Breast epithelium (tissue), 4 donors: ENCODE data around the gene SLC6A19. TPM values are rescaled to one million over a fixed set of nuclear protein-coding genes. Genes with fewer than 3 reads are reported as not detected.

Experiments
- DNase-seq, 2 donors: peaks; one replicate each; pipeline ENCODE4 v3.0.0-alpha.2; 2019; ENCODE audit warnings: low spot score in 2 of 2
- H3K27ac ChIP-seq, 2 donors: fragments of 200-600 bp; sonication (generic) in 1 of 2; one replicate each; pipeline ENCODE4 v1.5.1; 2016 to 2019; ENCODE audit warnings: mild to moderate bottlenecking in 1 of 2
- H3K27me3 ChIP-seq, 2 donors: fragments of 200-600 bp; sonication (generic) in 1 of 2; one replicate each; pipeline versions ENCODE4 v1.5.1 to v1.6.0; 2017 to 2019; ENCODE audit warnings: control low read depth in 1 of 2, mild to moderate bottlenecking in 1 of 2
- H3K36me3 ChIP-seq: fragments of 200-600 bp; one replicate; pipeline ENCODE4 v1.5.1; 2019
- H3K4me1 ChIP-seq, 2 donors: fragments of 200-600 bp; sonication (generic); one replicate each; pipeline ENCODE4 v1.5.1; 2016 to 2019; ENCODE audit warnings: control low read depth in 1 of 2
- H3K4me3 ChIP-seq, 3 donors: fragments of 200-600 bp; sonication (generic); 1 replicate in 2 of 3; 2 replicates in 1 of 3; pipeline ENCODE4 v1.5.1; 2016 to 2019; ENCODE audit warnings: mild to moderate bottlenecking in 3 of 3, moderate library complexity in 2 of 3
- H3K9me3 ChIP-seq, 2 donors: fragments of 200-600 bp; sonication (generic) in 1 of 2; one replicate each; pipeline ENCODE4 v1.5.1; 2016 to 2019; ENCODE audit warnings: control low read depth in 1 of 2
- POLR2A ChIP-seq: fragments of 450-650 bp; IDR thresholded peaks from one replicate; pipeline ENCODE4 v1.6.1; 2016; ENCODE audit warnings: antibody characterized with exemption, mild to moderate bottlenecking, moderate library complexity
- POLR2AphosphoS5 ChIP-seq, 3 donors: sonication (generic); formaldehyde crosslinking; IDR thresholded peaks; one replicate each; pipeline ENCODE4 v1.6.1; 2017; ENCODE audit warnings: antibody characterized with exemption in 3 of 3
- intact Hi-C: fragments of 100-400 bp; cut with DNase I; formaldehyde crosslinking; loops from one replicate; pipeline ENCODE4 v1.15.1; 2023; ENCODE audit warnings: low total_unique reads
- total RNA-seq, 3 donors: library from RNA; depleted of rRNA; stranded (reverse); fragments of >200 nt; gene quantifications; one replicate each; pipeline ENCODE4 v1.1.0, GENCODE V29; 2016
- TF ChIP-seq, protein P1 (sequence below), 3 donors: fragments of 450-650 bp; IDR thresholded peaks; one replicate each; pipeline ENCODE4 v1.5.1; 2016 to 2017; ENCODE audit warnings: antibody characterized with exemption in 3 of 3, mild to moderate bottlenecking in 3 of 3, moderate library complexity in 3 of 3

Gene SLC6A19
- total RNA-seq, 3 donors from 2014 or later = not detected

DNA sequence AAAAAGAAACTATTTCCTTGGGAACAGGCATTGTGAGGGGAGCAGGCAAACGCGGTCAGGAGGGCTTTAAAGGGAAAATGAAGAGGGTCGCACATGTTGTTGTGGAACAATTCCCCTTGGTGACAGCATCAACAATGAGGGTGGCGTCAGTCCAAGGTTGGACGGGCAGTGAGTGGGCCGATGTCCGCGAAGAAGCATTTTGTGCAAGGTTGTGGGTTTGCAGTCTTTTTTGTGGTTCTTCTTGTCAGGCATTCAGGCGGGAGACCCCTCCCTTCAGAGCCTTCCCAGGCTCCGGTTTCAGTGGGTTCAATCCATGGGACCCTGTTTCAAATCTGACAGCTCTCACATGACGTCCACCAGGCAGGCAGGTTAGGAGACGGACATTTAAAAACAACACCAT, 11.1 kb upstream of the SLC6A19 start:
- Histone ChIP-seq H3K27me3 (peaks cover 0 to 31% of the 10 kb centered on the region in 2 donors), H3K4me1 (no peaks in the 10 kb centered on the region), H3K4me3 (no peak overlapping the region), H3K36me3 (no peaks in the 10 kb centered on the region), H3K27ac (no peak overlapping the region), H3K9me3 (no peaks in the 10 kb centered on the region)
- TF ChIP-seq, protein P1, sequence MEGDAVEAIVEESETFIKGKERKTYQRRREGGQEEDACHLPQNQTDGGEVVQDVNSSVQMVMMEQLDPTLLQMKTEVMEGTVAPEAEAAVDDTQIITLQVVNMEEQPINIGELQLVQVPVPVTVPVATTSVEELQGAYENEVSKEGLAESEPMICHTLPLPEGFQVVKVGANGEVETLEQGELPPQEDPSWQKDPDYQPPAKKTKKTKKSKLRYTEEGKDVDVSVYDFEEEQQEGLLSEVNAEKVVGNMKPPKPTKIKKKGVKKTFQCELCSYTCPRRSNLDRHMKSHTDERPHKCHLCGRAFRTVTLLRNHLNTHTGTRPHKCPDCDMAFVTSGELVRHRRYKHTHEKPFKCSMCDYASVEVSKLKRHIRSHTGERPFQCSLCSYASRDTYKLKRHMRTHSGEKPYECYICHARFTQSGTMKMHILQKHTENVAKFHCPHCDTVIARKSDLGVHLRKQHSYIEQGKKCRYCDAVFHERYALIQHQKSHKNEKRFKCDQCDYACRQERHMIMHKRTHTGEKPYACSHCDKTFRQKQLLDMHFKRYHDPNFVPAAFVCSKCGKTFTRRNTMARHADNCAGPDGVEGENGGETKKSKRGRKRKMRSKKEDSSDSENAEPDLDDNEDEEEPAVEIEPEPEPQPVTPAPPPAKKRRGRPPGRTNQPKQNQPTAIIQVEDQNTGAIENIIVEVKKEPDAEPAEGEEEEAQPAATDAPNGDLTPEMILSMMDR (IDR thresholded peaks at IDR 0.05) = no peak
- TF ChIP-seq POLR2AphosphoS5 (IDR thresholded peaks at IDR 0.05) (no peak), POLR2A (no peak)
- no peak for DNase-seq
- intact Hi-C loops = no loop called here

DNA sequence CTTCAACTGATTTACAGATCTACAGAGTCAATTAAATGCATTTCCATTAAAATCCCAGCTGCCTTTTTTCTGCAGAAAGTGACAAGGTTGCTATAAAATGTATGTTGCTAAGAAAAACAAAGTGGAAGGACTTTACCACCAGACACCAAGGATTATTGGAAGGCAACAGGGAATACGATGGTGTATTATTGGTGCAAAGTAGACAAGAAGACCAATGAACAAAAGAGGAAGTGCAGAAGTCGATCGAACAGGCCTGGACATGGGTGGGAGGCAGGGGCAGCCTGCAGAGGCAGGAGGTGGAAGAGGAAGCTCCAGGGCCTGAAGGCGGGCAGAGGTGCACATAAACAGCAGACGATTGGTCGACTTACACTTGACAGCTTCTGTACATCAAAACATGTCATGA, 10.6 kb upstream of the SLC6A19 start:
- intact Hi-C loops = no loop called here
- no peak overlapping the region for H3K4me3 ChIP-seq
- no peak for TF ChIP-seq POLR2AphosphoS5 (IDR thresholded peaks at IDR 0.05)
- TF ChIP-seq, protein P1 (IDR thresholded peaks at IDR 0.05) = no peak
- TF ChIP-seq POLR2A = no peak

DNA sequence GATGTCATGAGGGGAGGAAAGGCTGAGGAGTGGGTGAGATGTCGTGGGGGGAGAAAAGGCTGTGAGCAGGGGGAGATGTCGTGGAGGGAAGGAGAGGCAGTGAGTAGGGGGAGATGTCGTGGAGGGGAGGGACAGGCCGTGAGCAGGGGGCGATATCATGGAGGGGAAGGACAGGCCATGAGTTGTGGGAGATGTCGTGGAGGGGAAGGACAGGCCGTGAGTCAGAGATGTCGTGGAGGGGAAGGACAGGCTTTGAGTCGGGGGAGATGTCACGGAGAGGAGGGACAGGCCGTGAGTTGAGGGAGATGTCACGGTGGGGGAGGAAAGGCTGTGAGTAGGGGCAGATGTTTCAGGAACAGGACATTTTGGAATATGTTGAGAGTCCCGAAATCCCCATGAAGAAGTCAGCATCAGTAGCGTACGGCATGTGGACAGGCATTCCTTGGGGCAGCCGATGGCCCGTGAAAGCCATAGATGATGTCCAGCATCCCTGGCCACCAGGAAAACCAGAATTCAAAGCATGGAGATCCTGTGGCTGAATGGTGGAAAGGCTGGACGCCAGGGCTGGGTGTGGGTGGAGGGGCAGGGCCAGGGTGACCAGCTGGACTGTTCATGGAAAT, 8.3 kb upstream of the SLC6A19 start:
- no peak for DNase-seq
- peaks cover 0 to 39% of the 10 kb centered on the region in 2 donors for H3K27me3 ChIP-seq

More for the DNA sequence above, 10.6 kb upstream of the SLC6A19 start:
- no peaks in the 10 kb centered on the region for H3K36me3 ChIP-seq
- no peaks in the 10 kb centered on the region for H3K4me1 ChIP-seq
- no peaks in the 10 kb centered on the region for H3K9me3 ChIP-seq
- DNase-seq = no peak
- H3K27me3 ChIP-seq = peaks cover 0 to 36% of the 10 kb centered on the region in 2 donors
- H3K27ac ChIP-seq = no peak overlapping the region

DNA sequence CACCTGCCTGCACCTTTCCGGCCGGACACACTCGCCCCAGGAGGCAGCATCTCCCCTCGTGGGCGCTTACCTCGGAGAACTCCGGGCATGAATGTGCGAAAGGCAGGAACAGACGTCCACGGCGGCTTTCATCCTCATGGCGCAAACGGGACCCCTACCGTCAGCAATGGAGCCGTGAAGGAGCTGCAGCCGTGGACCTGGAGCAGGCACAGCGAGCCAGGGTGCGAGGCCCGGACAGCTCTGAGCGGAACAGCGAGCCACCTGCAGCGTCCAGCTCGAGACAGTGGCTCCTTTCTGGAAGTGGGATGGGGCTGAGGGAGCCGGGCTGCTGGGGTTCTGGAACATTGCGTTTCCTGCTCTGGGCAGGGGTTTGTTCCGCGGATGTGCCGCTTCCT, 7.8 kb upstream of the SLC6A19 start:
- Histone ChIP-seq H3K27ac (no peak overlapping the region), H3K27me3 (peaks cover 0 to 44% of the 10 kb centered on the region in 2 donors)
- no peak for DNase-seq

More for the DNA sequence above, 8.3 kb upstream of the SLC6A19 start:
- no peaks in the 10 kb centered on the region for H3K4me1 ChIP-seq
- H3K27ac ChIP-seq = no peak overlapping the region
- intact Hi-C loops = no loop called here
- H3K36me3 ChIP-seq = no peaks in the 10 kb centered on the region
- TF ChIP-seq, protein P1 (IDR thresholded peaks at IDR 0.05) = no peak
- TF ChIP-seq POLR2A = no peak
- no peak for TF ChIP-seq POLR2AphosphoS5 (IDR thresholded peaks at IDR 0.05)
- H3K4me3 ChIP-seq = no peak overlapping the region
- H3K9me3 ChIP-seq = no peaks in the 10 kb centered on the region

DNA sequence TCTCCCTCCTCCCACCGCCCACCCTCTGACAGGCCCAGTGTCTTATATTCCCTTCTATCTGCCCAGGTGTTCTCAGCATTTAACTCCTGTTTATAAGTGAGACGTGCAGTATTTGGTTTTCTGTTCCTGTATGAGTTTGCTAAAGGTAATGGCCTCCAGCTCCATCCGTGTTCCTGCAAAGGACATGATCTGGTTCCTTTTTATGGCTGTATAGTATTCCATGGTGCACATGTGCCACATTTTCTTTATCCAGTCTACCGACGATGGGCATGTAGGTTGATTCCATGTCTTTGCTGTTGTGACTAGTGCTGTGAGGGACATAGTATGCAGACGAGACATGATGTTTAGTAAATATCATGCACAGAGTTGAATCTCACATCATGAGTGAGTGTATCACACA, 7.0 kb upstream of the SLC6A19 start:
- TF ChIP-seq, protein P1 (IDR thresholded peaks at IDR 0.05) = no peak
- no peak for TF ChIP-seq POLR2A
- TF ChIP-seq POLR2AphosphoS5 (IDR thresholded peaks at IDR 0.05) = no peak
- H3K27me3 ChIP-seq = peaks cover 0 to 50% of the 10 kb centered on the region in 2 donors
- intact Hi-C loops = no loop called here

More for the DNA sequence above, 7.8 kb upstream of the SLC6A19 start:
- no peak overlapping the region for H3K4me3 ChIP-seq
- H3K36me3 ChIP-seq = no peaks in the 10 kb centered on the region
- intact Hi-C loops = no loop called here
- no peaks in the 10 kb centered on the region for H3K4me1 ChIP-seq
- H3K9me3 ChIP-seq = no peaks in the 10 kb centered on the region
- TF ChIP-seq, protein P1 (IDR thresholded peaks at IDR 0.05) = no peak
- TF ChIP-seq POLR2A (no peak), POLR2AphosphoS5 (IDR thresholded peaks at IDR 0.05) (no peak)

More for the DNA sequence above, 7.0 kb upstream of the SLC6A19 start:
- no peak overlapping the region for H3K4me3 ChIP-seq
- H3K36me3 ChIP-seq = no peaks in the 10 kb centered on the region
- DNase-seq = no peak
- H3K4me1 ChIP-seq = no peaks in the 10 kb centered on the region
- no peaks in the 10 kb centered on the region for H3K9me3 ChIP-seq
- no peak overlapping the region for H3K27ac ChIP-seq
